ENCODE data around the gene FLNC. TPM values are rescaled to one million over a fixed set of nuclear protein-coding genes. Genes with fewer than 3 reads are reported as not detected.

The FLNC gene
- total RNA-seq, 4 donors from 2014 or later, result 4.2 to 23.1 (median 6.5) TPM

GRCh38 chr7:128856001-128856718 lies 26.0 kb downstream of the FLNC start:
- Histone ChIP-seq H3K27me3 (no peaks in the 10 kb centered on the region), H3K4me3 (no peak overlapping the region), H3K4me1 (peaks cover 0 to 8% (median 0%) of the 10 kb centered on the region in 4 donors), H3K9me3 (no peaks in the 10 kb centered on the region), H3K36me3 (peaks cover 0 to 14% (median 0%) of the 10 kb centered on the region in 3 donors), H3K27ac (no peak overlapping the region)
- TF ChIP-seq CTCF (IDR thresholded peaks at IDR 0.05) (no peak), POLR2A (IDR thresholded peaks at IDR 0.05) (no peak)
- DNase-seq, result no peak

GRCh38 chr7:128858380-128859231 lies 28.4 kb downstream of the FLNC start:
- no peak for TF ChIP-seq CTCF (IDR thresholded peaks at IDR 0.05)
- no peak for TF ChIP-seq POLR2A (IDR thresholded peaks at IDR 0.05)
- no peaks in the 10 kb centered on the region for H3K27me3 ChIP-seq
- DNase-seq, result no peak
- H3K4me3 ChIP-seq, result no peak overlapping the region
- H3K4me1 ChIP-seq, result peaks cover 0 to 14% (median 0%) of the 10 kb centered on the region in 4 donors
- no peaks in the 10 kb centered on the region for H3K9me3 ChIP-seq
- H3K36me3 ChIP-seq, result no peaks in the 10 kb centered on the region
- peak overlapping the region in 2 of 4 donors; percentile 0 to 39 for H3K27ac ChIP-seq

- peak overlapping the region in 2 of 4 donors; percentile 26 to 55 for H3K27ac ChIP-seq
- H3K27me3 ChIP-seq, result no peaks in the 10 kb centered on the region
- H3K36me3 ChIP-seq, result no peaks in the 10 kb centered on the region
- no peak for DNase-seq
- TF ChIP-seq CTCF (IDR thresholded peaks at IDR 0.05) (no peak), POLR2A (IDR thresholded peaks at IDR 0.05) (no peak)
- peaks cover 0 to 23% (median 0%) of the 10 kb centered on the region in 4 donors for H3K4me1 ChIP-seq
- H3K4me3 ChIP-seq, result no peak overlapping the region
- no peaks in the 10 kb centered on the region for H3K9me3 ChIP-seq
These were observed 29.3 kb downstream of the FLNC start for GRCh38 chr7:128859232-128860157.

GRCh38 chr7:128860158-128861073 lies 30.2 kb downstream of the FLNC start:
- no peak overlapping the region for H3K4me3 ChIP-seq
- peaks cover 0 to 24% (median 0%) of the 10 kb centered on the region in 4 donors for H3K4me1 ChIP-seq
- peak overlapping the region in 1 of 4 donors; percentile 26 for H3K27ac ChIP-seq
- H3K36me3 ChIP-seq, result peaks cover 0 to 4% (median 0%) of the 10 kb centered on the region in 3 donors
- DNase-seq, result no peak
- no peaks in the 10 kb centered on the region for H3K9me3 ChIP-seq
- H3K27me3 ChIP-seq, result no peaks in the 10 kb centered on the region
- no peak for TF ChIP-seq POLR2A (IDR thresholded peaks at IDR 0.05)
- TF ChIP-seq CTCF (IDR thresholded peaks at IDR 0.05), result no peak
